Tibial artery (tissue), 4 donors: Measurements from ENCODE around the gene LILRB4.

Source experiments
- DNase-seq, 2 donors: peaks; one replicate each; pipeline ENCODE4 v3.0.0-alpha.2; 2019
- H3K27ac ChIP-seq, 2 donors: fragments of 200-600 bp; sonication (generic) in 1 of 2; 1 replicate in 1 of 2; 2 replicates in 1 of 2; pipeline ENCODE4 v1.5.1; 2018 to 2019; ENCODE audit warnings: mild to moderate bottlenecking in 1 of 2
- H3K27me3 ChIP-seq, 2 donors: fragments of 200-600 bp; sonication (generic) in 1 of 2; one replicate each; pipeline versions ENCODE4 v1.5.1 to v1.6.0; 2016 to 2019
- H3K36me3 ChIP-seq, 3 donors: fragments of 200-600 bp; sonication (generic) in 2 of 3; one replicate each; pipeline ENCODE4 v1.5.1; 2016 to 2019; ENCODE audit warnings: mild to moderate bottlenecking in 2 of 3
- H3K4me1 ChIP-seq, 4 donors: fragments of 200-600 bp; sonication (generic) in 2 of 4; 1 replicate in 3 of 4; 2 replicates in 1 of 4; pipeline ENCODE4 v1.5.1; 2016 to 2019
- H3K4me3 ChIP-seq, 2 donors: fragments of 200-600 bp; sonication (generic) in 1 of 2; 1 replicate in 1 of 2; 2 replicates in 1 of 2; pipeline ENCODE4 v1.5.1; 2018 to 2019; ENCODE audit warnings: mild to moderate bottlenecking in 2 of 2
- H3K9me3 ChIP-seq, 3 donors: fragments of 200-600 bp; sonication (generic) in 1 of 3; one replicate each; pipeline ENCODE4 v1.5.1; 2016 to 2019
- CTCF ChIP-seq, 2 experiments: fragments of 200-600 bp in 1 of 2; fragments of 450-650 bp in 1 of 2; IDR thresholded peaks; one replicate each; pipeline ENCODE4 v1.5.1; 2017 to 2019; ENCODE audit warnings: antibody characterized with exemption in 2 of 2, mild to moderate bottlenecking in 1 of 2, moderate library complexity in 1 of 2
- intact Hi-C: fragments of 100-400 bp; cut with DNase I; formaldehyde crosslinking; loops from one replicate; pipeline ENCODE4 v1.15.0; 2023; ENCODE audit warnings: low total_unique reads

Gene LILRB4

GRCh38 chr19:54682306-54682856, 19.6 kb downstream of the LILRB4 start:
- no peak overlapping the region for H3K27ac ChIP-seq
- H3K4me1 ChIP-seq: no peaks in the 10 kb centered on the region
- no peaks in the 10 kb centered on the region for H3K36me3 ChIP-seq
- DNase-seq: no peak
- TF ChIP-seq CTCF (IDR thresholded peaks at IDR 0.05): no peak
- H3K27me3 ChIP-seq: peaks cover 0 to 3% of the 10 kb centered on the region in 2 donors
- no peaks in the 10 kb centered on the region for H3K9me3 ChIP-seq
- intact Hi-C loops: no loop called here
- H3K4me3 ChIP-seq: no peak overlapping the region

GRCh38 chr19:54684527-54684926, 21.7 kb downstream of the LILRB4 start:
- intact Hi-C loops: no loop called here
- TF ChIP-seq CTCF (IDR thresholded peaks at IDR 0.05): no peak

GRCh38 chr19:54691582-54692297, 29.0 kb downstream of the LILRB4 start:
- Histone ChIP-seq H3K4me3 (no peak overlapping the region), H3K36me3 (no peaks in the 10 kb centered on the region), H3K27ac (no peak overlapping the region), H3K27me3 (peaks cover 0 to 4% of the 10 kb centered on the region in 2 donors), H3K9me3 (no peaks in the 10 kb centered on the region), H3K4me1 (no peaks in the 10 kb centered on the region)
- intact Hi-C loops: no loop called here
- no peak for TF ChIP-seq CTCF (IDR thresholded peaks at IDR 0.05)
- DNase-seq: no peak

More at GRCh38 chr19:54684527-54684926, 21.7 kb downstream of the LILRB4 start:
- no peak for DNase-seq
- H3K27me3 ChIP-seq: peaks cover 0 to 3% of the 10 kb centered on the region in 2 donors
- H3K27ac ChIP-seq: no peak overlapping the region
- no peaks in the 10 kb centered on the region for H3K36me3 ChIP-seq
- H3K4me1 ChIP-seq: no peaks in the 10 kb centered on the region
- H3K9me3 ChIP-seq: no peaks in the 10 kb centered on the region
- H3K4me3 ChIP-seq: no peak overlapping the region

- H3K36me3 ChIP-seq: no peaks in the 10 kb centered on the region
- peaks cover 0 to 4% of the 10 kb centered on the region in 2 donors for H3K27me3 ChIP-seq
- no peaks in the 10 kb centered on the region for H3K4me1 ChIP-seq
- no peak overlapping the region for H3K4me3 ChIP-seq
- no peak for TF ChIP-seq CTCF (IDR thresholded peaks at IDR 0.05)
- DNase-seq: no peak
- H3K27ac ChIP-seq: no peak overlapping the region
- intact Hi-C loops: no loop called here
- H3K9me3 ChIP-seq: no peaks in the 10 kb centered on the region
Measured at GRCh38 chr19:54692298-54692615, 29.5 kb downstream of the LILRB4 start.

GRCh38 chr19:54694648-54695047, 31.9 kb downstream of the LILRB4 start:
- Histone ChIP-seq H3K4me3 (no peak overlapping the region), H3K27ac (no peak overlapping the region), H3K9me3 (no peaks in the 10 kb centered on the region), H3K36me3 (no peaks in the 10 kb centered on the region), H3K4me1 (no peaks in the 10 kb centered on the region), H3K27me3 (peaks cover 0 to 11% of the 10 kb centered on the region in 2 donors)
- TF ChIP-seq CTCF (IDR thresholded peaks at IDR 0.05): no peak
- intact Hi-C loops: no loop called here
- no peak for DNase-seq
